GM19043 (cell line): ENCODE results near the gene CLK4.
"Not testable (repeated sequence)": the region's sequence is repeated elsewhere in the genome, so short reads cannot be mapped to it uniquely, and the experiment has no call there.

Experiments
- ATAC-seq: cut with Tn5 transposase; IDR thresholded peaks from one replicate; pipeline ENCODE4 v1.9.1; 2021; ENCODE audit warnings: low read depth; ENCODE audit not compliant: unreplicated experiment

The CLK4 gene

GRCh38 chr5:178589180-178590140 is 37.4 kb downstream of the CLK4 start:
- no peak for ATAC-seq

DNA sequence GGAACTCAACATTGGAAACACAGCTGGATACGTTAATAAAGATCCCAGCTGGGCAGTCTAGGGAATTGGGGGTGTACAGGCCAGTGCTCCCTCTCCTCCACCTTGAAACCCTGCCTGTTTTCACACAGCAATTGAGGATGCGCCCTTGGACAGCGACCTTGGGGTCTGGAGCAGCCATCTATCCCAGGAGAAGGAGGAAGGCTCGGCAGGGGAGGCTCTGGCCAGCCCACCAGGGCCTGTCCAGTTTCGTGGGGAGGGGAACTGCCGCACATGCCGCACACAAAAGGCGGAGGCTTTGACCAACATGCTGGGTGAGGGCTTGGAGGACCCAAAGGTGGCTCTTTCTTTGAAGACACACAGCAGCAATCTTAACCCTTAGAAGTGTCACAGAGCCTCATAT is 38.1 kb downstream of the CLK4 start:
- no peak for ATAC-seq

DNA sequence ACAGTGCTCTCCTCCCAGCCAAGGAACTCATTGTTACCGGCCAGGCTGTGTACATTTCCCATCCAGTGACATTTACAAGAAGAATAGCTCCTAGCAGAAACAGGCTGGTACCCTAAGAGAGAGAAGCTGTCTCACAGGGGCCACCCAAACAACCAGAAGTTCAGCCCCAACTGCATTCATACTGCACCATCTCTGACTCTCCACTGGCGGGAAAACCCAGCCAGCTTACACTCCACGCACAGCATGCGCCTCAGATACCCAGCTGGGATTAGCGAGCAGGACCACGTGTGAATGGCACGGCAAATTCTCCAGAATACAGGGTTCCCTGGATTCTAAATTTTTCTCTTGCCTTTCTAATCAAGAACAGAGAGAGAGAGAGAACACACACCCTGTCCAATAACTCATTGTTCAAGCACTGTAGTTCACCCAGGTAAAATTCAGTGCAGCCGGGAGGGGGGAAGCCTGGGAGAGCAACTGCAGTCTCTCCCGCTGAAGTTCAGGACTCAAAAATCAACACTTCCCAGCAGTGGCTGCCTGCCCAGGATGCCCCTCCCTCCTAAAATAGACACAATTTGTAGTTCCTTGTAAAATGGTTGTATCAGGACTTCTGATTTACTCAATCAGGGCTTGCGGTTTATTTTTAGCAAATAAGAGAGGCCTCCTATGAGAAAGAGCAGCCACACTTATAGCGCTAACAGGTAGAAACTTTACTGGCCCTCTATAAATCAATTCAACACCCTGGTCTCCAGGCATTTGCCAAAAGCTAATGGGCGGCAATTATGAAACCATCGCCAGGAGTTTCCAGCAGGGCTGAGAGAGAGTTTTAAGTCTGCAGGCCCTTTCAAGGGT is 38.9 kb downstream of the CLK4 start:
- no peak for ATAC-seq

GRCh38 chr5:178586396-178586795 is 40.5 kb downstream of the CLK4 start:
- ATAC-seq: no peak

- ATAC-seq: not testable (repeated sequence)
These were observed 41.4 kb downstream of the CLK4 start for GRCh38 chr5:178585421-178585820.

- ATAC-seq: no peak
These were observed 43.6 kb downstream of the CLK4 start for GRCh38 chr5:178583279-178583678.

DNA sequence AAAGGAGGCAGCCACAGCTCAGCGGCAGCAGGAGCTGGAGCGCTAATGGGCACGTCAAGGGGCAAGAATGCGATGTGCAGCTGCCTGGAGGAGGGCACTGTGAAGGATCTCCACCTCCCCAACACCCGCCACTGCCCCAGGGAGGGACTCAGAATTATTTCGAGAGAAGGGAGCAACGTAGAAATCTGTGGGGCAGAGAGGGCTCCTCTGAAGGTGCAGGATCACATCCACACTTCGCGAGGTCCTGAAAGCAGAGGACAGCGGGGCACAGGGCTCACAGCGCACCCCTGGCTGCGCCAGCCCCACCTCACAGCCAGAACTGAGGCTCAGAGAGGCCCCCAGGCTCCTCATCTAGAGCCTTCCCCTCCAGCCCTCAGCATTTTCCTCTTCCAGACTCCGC is 44.6 kb downstream of the CLK4 start:
- ATAC-seq: no peak

DNA sequence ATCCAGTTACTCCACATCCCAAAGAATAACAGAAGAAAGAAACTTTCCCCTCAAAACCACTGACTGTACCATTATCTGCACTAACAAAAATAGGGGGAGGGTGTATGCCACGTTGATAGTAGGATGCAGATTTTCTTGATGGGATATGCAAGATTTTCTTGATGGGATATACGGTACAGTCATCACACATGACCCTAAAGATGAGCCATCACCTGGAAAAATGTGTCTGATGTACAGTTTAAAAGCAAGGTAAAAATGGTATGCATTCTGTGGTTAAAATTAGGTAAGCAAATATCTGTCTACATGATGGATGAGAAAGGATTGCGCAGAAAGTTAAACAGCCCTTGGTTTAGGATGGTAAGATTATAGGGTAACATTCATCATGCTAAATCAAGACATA is 45.2 kb downstream of the CLK4 start:
- no peak for ATAC-seq

DNA sequence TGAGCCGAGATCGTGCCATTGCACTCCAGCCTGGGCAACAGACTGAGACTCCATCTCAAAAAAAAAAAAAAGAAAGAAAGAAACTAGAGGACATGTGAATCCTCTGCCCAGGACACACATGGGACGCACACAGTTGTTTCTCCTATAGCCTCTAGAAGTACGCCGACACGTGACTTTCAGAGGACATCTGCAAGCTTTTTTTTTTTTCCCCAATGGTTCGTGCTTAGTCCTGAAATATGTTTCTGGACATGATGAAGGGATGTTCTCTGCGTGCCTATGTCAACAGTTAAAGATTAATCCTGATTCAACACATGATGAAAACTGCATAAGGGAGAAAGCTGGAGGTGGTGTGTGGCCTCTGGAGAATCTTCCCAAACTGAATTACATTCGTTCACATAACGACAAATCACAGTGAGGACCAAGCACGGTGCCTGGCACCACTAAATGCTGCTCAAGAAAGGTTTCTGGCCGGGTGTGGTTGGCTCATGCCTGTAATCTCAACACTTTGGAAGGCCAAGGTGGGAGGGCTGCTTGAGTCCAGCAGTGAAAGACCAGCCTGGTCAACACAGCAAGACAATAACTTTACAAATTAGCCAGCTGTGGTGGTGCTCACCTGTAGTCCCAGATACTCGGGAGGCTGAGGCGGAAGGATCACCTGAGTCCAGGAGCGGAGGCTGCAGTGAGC is 46.4 kb downstream of the CLK4 start:
- ATAC-seq: no peak

DNA sequence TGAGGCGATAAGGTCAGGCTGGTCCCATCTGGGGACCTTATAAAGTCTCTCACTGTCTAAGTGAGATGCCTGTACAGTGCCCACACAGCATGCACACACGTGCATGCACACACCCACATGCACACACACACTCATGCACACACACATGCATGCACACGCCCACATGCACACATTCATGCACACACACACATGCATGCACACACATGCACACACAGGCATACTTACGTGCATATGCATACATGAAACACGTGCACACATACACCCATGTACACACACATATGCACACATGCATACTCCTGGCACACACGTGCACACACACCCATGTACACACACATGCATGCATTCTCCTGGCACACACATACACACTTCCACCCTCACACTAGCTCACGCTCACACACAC is 48.9 kb downstream of the CLK4 start:
- no peak for ATAC-seq

DNA sequence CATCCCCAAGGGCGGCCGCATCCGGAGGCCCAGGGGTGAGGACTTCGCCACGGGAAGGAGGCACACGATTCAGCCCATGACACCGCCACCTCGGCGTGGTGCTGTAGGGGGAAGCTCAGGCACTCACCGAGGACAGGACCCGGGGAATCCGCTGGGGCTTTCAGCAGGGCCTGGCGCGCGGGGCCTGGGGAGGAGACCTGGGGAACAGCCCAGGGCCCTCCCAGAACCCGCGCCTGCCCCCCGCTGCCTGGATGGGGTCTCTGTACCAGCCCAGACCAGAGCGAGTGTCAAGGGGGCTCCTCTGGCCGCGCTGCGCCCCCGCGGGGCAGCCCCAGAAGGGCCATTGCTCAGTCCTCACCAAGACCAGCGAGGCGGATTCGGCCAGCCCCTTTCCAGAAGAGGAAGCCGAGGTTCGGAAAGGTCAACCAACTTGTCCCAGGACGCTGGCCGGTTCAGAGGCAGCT is 49.4 kb downstream of the CLK4 start:
- ATAC-seq: no peak

- no peak for ATAC-seq
These were observed 50.1 kb downstream of the CLK4 start for GRCh38 chr5:178576591-178577351.

GRCh38 chr5:178573216-178573615 is 53.6 kb downstream of the CLK4 start:
- ATAC-seq: no peak

GRCh38 chr5:178572617-178573016 is 54.2 kb downstream of the CLK4 start:
- no peak for ATAC-seq

GRCh38 chr5:178569485-178569884 is 57.4 kb downstream of the CLK4 start:
- ATAC-seq: no peak

GRCh38 chr5:178564811-178565550 is 61.9 kb downstream of the CLK4 start:
- ATAC-seq: no peak

DNA sequence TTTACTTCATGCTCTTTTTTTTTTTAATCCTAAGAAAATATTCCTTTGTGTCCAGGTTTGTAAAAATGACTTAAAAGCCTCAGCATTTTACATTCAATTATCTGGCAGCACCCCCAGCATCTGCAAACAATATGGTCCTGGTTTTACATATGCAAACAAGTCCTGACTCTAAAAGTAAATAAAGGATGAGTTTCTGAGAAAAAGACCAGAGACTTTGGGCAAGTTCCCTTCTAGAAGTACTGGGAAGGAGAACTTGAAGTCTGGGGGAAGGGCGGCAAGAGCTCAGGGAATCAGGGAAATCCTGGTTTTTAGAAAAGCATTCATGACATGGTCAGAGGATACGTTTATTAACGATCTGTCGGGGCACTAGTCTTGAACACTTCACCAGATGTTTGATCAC is 62.5 kb downstream of the CLK4 start:
- no peak for ATAC-seq

- no peak for ATAC-seq
These were observed 63.2 kb downstream of the CLK4 start for GRCh38 chr5:178563621-178564020.

GRCh38 chr5:178561746-178562264 is 65.0 kb downstream of the CLK4 start:
- ATAC-seq: no peak
